DND-41 (cell line): ENCODE data around the gene TFEC.

Experiments
- EZH2 ChIP-seq: IDR thresholded peaks from 3 replicates; pipeline ENCODE4 v1.6.1; 2012; ENCODE audit warnings: borderline replicate concordance, low read depth, mild to moderate bottlenecking, moderate library complexity, low read length, inconsistent platforms; ENCODE audit not compliant: severe bottlenecking
- TF ChIP-seq, protein P1 (sequence below): IDR thresholded peaks from 2 replicates; pipeline ENCODE4 v1.5.1; 2012; ENCODE audit warnings: borderline replicate concordance, low read length, moderate library complexity, mild to moderate bottlenecking; ENCODE audit not compliant: poor library complexity, severe bottlenecking; ENCODE audit errors: extremely low read depth

- TF ChIP-seq, protein P1, sequence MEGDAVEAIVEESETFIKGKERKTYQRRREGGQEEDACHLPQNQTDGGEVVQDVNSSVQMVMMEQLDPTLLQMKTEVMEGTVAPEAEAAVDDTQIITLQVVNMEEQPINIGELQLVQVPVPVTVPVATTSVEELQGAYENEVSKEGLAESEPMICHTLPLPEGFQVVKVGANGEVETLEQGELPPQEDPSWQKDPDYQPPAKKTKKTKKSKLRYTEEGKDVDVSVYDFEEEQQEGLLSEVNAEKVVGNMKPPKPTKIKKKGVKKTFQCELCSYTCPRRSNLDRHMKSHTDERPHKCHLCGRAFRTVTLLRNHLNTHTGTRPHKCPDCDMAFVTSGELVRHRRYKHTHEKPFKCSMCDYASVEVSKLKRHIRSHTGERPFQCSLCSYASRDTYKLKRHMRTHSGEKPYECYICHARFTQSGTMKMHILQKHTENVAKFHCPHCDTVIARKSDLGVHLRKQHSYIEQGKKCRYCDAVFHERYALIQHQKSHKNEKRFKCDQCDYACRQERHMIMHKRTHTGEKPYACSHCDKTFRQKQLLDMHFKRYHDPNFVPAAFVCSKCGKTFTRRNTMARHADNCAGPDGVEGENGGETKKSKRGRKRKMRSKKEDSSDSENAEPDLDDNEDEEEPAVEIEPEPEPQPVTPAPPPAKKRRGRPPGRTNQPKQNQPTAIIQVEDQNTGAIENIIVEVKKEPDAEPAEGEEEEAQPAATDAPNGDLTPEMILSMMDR = no peak
- TF ChIP-seq EZH2 = no peak
These were observed 110.2 kb downstream of the TFEC start for GRCh38 chr7:115920367-115920766.
